WTC11 (cell line): ENCODE results near the gene VARS1.

Experiments used
- ATF3 ChIP-seq: sonication (generic); formaldehyde crosslinking; conservative IDR thresholded peaks from 2 replicates; pipeline ENCODE4 v1.8.1; 2022; ENCODE audit warnings: mild to moderate bottlenecking, missing genetic modification reagents
- CDX4 ChIP-seq: fragments of 250-450 bp; sonication (Bioruptor Pico); IDR thresholded peaks from 2 replicates; pipeline ENCODE4 v1.9.0; 2021; ENCODE audit warnings: moderate library complexity, mild to moderate bottlenecking, inconsistent platforms, borderline replicate concordance
- CTCF ChIP-seq: fragments of 200-600 bp; IDR thresholded peaks from 2 replicates; pipeline ENCODE4 v1.8.0; 2022; ENCODE audit warnings: antibody characterized with exemption
- KAT7 ChIP-seq: sonication (generic); formaldehyde crosslinking; IDR thresholded peaks from 2 replicates; pipeline ENCODE4 v1.8.1; 2023; ENCODE audit warnings: missing genetic modification reagents, mild to moderate bottlenecking, borderline replicate concordance
- MXD4 ChIP-seq: fragments of 250-450 bp; sonication (Bioruptor Pico); IDR thresholded peaks from 2 replicates; pipeline ENCODE4 v1.8.0; 2021; ENCODE audit warnings: mild to moderate bottlenecking, moderate library complexity, borderline replicate concordance
- NFE2L1 ChIP-seq: sonication (generic); formaldehyde crosslinking; IDR thresholded peaks from 2 replicates; pipeline ENCODE4 v1.8.1; 2023; ENCODE audit warnings: missing genetic modification reagents
- NR2C2 ChIP-seq: sonication (generic); formaldehyde crosslinking; IDR thresholded peaks from 2 replicates; pipeline ENCODE4 v1.8.0; 2022; ENCODE audit warnings: mild to moderate bottlenecking, missing genetic modification reagents
- SP1 ChIP-seq: sonication (generic); formaldehyde crosslinking; conservative IDR thresholded peaks from 2 replicates; pipeline ENCODE4 v1.8.1; 2022; ENCODE audit warnings: missing genetic modification reagents
- TCF7 ChIP-seq: sonication (generic); formaldehyde crosslinking; IDR thresholded peaks from 2 replicates; pipeline ENCODE4 v1.8.0; 2022; ENCODE audit warnings: mild to moderate bottlenecking, low read depth, missing genetic modification reagents, moderate library complexity
- USF2 ChIP-seq: sonication (generic); formaldehyde crosslinking; IDR thresholded peaks from 2 replicates; pipeline ENCODE4 v1.8.1; 2023; ENCODE audit warnings: mild to moderate bottlenecking, missing genetic modification reagents, moderate library complexity
- TF ChIP-seq, protein P1 (sequence below): sonication (generic); formaldehyde crosslinking; IDR thresholded peaks from 2 replicates; pipeline ENCODE4 v1.8.1; 2022; ENCODE audit warnings: mild to moderate bottlenecking, missing genetic modification reagents, moderate library complexity, borderline replicate concordance
- TF ChIP-seq, protein P2 (sequence below): sonication (generic); formaldehyde crosslinking; IDR thresholded peaks from 2 replicates; pipeline ENCODE4 v1.8.1; 2022; ENCODE audit warnings: low read depth, missing genetic modification reagents, borderline replicate concordance
- TF ChIP-seq, protein P3 (sequence below): sonication (generic); formaldehyde crosslinking; IDR thresholded peaks from 2 replicates; pipeline ENCODE4 v1.8.0; 2023; ENCODE audit warnings: mild to moderate bottlenecking, missing genetic modification reagents
- TF ChIP-seq, protein P4 (sequence below): sonication (generic); formaldehyde crosslinking; IDR thresholded peaks from 2 replicates; pipeline ENCODE4 v1.8.1; 2022; ENCODE audit warnings: low read depth, mild to moderate bottlenecking, moderate library complexity, missing genetic modification reagents, borderline replicate concordance

- TF ChIP-seq ATF3 (CRISPR knock-in tag): no peak
- no peak for TF ChIP-seq CTCF
- no peak for TF ChIP-seq TCF7 (CRISPR knock-in tag)
- no peak for TF ChIP-seq CDX4
- TF ChIP-seq USF2 (CRISPR knock-in tag): no peak
- TF ChIP-seq NFE2L1 (CRISPR knock-in tag): no peak
- TF ChIP-seq, protein P1, sequence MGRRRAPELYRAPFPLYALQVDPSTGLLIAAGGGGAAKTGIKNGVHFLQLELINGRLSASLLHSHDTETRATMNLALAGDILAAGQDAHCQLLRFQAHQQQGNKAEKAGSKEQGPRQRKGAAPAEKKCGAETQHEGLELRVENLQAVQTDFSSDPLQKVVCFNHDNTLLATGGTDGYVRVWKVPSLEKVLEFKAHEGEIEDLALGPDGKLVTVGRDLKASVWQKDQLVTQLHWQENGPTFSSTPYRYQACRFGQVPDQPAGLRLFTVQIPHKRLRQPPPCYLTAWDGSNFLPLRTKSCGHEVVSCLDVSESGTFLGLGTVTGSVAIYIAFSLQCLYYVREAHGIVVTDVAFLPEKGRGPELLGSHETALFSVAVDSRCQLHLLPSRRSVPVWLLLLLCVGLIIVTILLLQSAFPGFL (CRISPR knock-in tag): no peak
- no peak for TF ChIP-seq NR2C2
- TF ChIP-seq, protein P2, sequence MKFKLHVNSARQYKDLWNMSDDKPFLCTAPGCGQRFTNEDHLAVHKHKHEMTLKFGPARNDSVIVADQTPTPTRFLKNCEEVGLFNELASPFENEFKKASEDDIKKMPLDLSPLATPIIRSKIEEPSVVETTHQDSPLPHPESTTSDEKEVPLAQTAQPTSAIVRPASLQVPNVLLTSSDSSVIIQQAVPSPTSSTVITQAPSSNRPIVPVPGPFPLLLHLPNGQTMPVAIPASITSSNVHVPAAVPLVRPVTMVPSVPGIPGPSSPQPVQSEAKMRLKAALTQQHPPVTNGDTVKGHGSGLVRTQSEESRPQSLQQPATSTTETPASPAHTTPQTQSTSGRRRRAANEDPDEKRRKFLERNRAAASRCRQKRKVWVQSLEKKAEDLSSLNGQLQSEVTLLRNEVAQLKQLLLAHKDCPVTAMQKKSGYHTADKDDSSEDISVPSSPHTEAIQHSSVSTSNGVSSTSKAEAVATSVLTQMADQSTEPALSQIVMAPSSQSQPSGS (CRISPR knock-in tag): no peak
- TF ChIP-seq, protein P3, sequence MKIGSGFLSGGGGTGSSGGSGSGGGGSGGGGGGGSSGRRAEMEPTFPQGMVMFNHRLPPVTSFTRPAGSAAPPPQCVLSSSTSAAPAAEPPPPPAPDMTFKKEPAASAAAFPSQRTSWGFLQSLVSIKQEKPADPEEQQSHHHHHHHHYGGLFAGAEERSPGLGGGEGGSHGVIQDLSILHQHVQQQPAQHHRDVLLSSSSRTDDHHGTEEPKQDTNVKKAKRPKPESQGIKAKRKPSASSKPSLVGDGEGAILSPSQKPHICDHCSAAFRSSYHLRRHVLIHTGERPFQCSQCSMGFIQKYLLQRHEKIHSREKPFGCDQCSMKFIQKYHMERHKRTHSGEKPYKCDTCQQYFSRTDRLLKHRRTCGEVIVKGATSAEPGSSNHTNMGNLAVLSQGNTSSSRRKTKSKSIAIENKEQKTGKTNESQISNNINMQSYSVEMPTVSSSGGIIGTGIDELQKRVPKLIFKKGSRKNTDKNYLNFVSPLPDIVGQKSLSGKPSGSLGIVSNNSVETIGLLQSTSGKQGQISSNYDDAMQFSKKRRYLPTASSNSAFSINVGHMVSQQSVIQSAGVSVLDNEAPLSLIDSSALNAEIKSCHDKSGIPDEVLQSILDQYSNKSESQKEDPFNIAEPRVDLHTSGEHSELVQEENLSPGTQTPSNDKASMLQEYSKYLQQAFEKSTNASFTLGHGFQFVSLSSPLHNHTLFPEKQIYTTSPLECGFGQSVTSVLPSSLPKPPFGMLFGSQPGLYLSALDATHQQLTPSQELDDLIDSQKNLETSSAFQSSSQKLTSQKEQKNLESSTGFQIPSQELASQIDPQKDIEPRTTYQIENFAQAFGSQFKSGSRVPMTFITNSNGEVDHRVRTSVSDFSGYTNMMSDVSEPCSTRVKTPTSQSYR: no peak
- no peak for TF ChIP-seq SP1 (CRISPR knock-in tag)
- no peak for TF ChIP-seq KAT7 (CRISPR knock-in tag)
- TF ChIP-seq, protein P4, sequence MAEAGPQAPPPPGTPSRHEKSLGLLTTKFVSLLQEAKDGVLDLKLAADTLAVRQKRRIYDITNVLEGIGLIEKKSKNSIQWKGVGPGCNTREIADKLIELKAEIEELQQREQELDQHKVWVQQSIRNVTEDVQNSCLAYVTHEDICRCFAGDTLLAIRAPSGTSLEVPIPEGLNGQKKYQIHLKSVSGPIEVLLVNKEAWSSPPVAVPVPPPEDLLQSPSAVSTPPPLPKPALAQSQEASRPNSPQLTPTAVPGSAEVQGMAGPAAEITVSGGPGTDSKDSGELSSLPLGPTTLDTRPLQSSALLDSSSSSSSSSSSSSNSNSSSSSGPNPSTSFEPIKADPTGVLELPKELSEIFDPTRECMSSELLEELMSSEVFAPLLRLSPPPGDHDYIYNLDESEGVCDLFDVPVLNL (CRISPR knock-in tag): no peak
- no peak for TF ChIP-seq MXD4 (CRISPR knock-in tag)
Observed at GRCh38 chr6:31796993-31797385, 1.4 kb upstream of the VARS1 start.
